CD14-positive monocyte (primary cell): ENCODE results near the gene CCDC69. TPM values are rescaled to one million over a fixed set of nuclear protein-coding genes. Genes with fewer than 3 reads are reported as not detected.

ENCODE experiments used
- DNase-seq, 3 donors: peaks; one replicate each; pipeline ENCODE4 v3.0.0-alpha.2; 2011 to 2022
- H2AFZ ChIP-seq: 2 replicates; pipeline ENCODE4 v1.6.0; 2012; ENCODE audit warnings: mild to moderate bottlenecking, low read depth, low read length, inconsistent platforms; ENCODE audit not compliant: insufficient read depth, poor library complexity, severe bottlenecking
- H3K27ac ChIP-seq, 2 donors: 1 replicate in 1 of 2; 2 replicates in 1 of 2; pipeline ENCODE4 v1.5.1; 2012 to 2013; ENCODE audit warnings: low read length in 2 of 2, control low read depth in 1 of 2, inconsistent platforms in 1 of 2, low read depth in 1 of 2, mild to moderate bottlenecking in 1 of 2
- H3K27me3 ChIP-seq, 2 donors: one replicate each; pipeline versions ENCODE4 v1.6.0 to v1.6.1; 2011 to 2013; ENCODE audit warnings: low read length in 2 of 2; ENCODE audit not compliant: control insufficient read depth in 2 of 2, insufficient read depth in 2 of 2
- H3K36me3 ChIP-seq, 2 donors: replicated peaks in 1 of 2; 1 replicate in 1 of 2; 2 replicates in 1 of 2; pipeline versions ENCODE4 v1.5.1 to v1.6.1; 2012 to 2013; ENCODE audit warnings: low read length in 2 of 2, control low read depth in 1 of 2, inconsistent platforms in 1 of 2, mild to moderate bottlenecking in 1 of 2; ENCODE audit not compliant: insufficient read depth in 2 of 2, control insufficient read depth in 1 of 2
- H3K4me1 ChIP-seq, 2 donors: 1 replicate in 1 of 2; 2 replicates in 1 of 2; pipeline versions ENCODE4 v1.5.1 to v1.6.1; 2012 to 2013; ENCODE audit warnings: low read length in 2 of 2, control low read depth in 1 of 2, inconsistent platforms in 1 of 2, mild to moderate bottlenecking in 1 of 2, moderate library complexity in 1 of 2; ENCODE audit not compliant: insufficient read depth in 2 of 2, control insufficient read depth in 1 of 2
- H3K4me2 ChIP-seq: replicated peaks from 2 replicates; pipeline ENCODE3; 2012; ENCODE audit warnings: low read length, moderate library complexity, mild to moderate bottlenecking; ENCODE audit not compliant: poor library complexity, severe bottlenecking; ENCODE audit errors: extremely low read depth
- H3K4me3 ChIP-seq, 3 experiments: fragments of 200-600 bp in 1 of 3; sonication (generic) in 1 of 3; replicated peaks in 1 of 3; 1 replicate in 2 of 3; 2 replicates in 1 of 3; pipeline ENCODE4 v1.5.1; 2011 to 2013; ENCODE audit warnings: low read length in 3 of 3, mild to moderate bottlenecking in 3 of 3, control low read depth in 2 of 3, low read depth in 2 of 3, inconsistent platforms in 1 of 3, moderate library complexity in 1 of 3
- H3K79me2 ChIP-seq: 2 replicates; pipeline ENCODE4 v1.6.0; 2012; ENCODE audit warnings: mild to moderate bottlenecking, control low read depth, inconsistent platforms, low read length, moderate library complexity; ENCODE audit not compliant: insufficient read depth
- H3K9ac ChIP-seq: 2 replicates; pipeline ENCODE4 v1.6.0; 2017; ENCODE audit warnings: low read length, mild to moderate bottlenecking; ENCODE audit not compliant: insufficient read depth, poor library complexity, severe bottlenecking
- H3K9me3 ChIP-seq, 2 donors: replicated peaks in 1 of 2; 1 replicate in 1 of 2; 2 replicates in 1 of 2; pipeline versions ENCODE4 v1.5.1 to v1.6.1; 2012 to 2013; ENCODE audit warnings: low read length in 2 of 2, control low read depth in 1 of 2; ENCODE audit not compliant: control insufficient read depth in 1 of 2, insufficient read depth in 1 of 2
- H4K20me1 ChIP-seq: 2 replicates; pipeline ENCODE4 v1.6.0; 2012; ENCODE audit warnings: mild to moderate bottlenecking, low read length, control low read depth, moderate library complexity; ENCODE audit not compliant: insufficient read depth
- H3K27ac Mint-ChIP-seq, 7 donors: one replicate each; pipeline ENCODE4 v1.8.0; 2020; ENCODE audit warnings: mild to moderate bottlenecking in 7 of 7, mixed read lengths in 7 of 7, moderate library complexity in 6 of 7, inconsistent platforms in 2 of 7
- H3K27me3 Mint-ChIP-seq, 3 donors: one replicate each; pipeline ENCODE4 v1.8.0; 2021 to 2022; ENCODE audit warnings: low read depth in 3 of 3, mild to moderate bottlenecking in 3 of 3, mixed read lengths in 3 of 3, moderate library complexity in 3 of 3, inconsistent platforms in 1 of 3
- H3K36me3 Mint-ChIP-seq, 2 donors: one replicate each; pipeline ENCODE4 v1.8.0; 2020; ENCODE audit warnings: mixed read lengths in 2 of 2, inconsistent platforms in 1 of 2, mild to moderate bottlenecking in 1 of 2
- H3K4me1 Mint-ChIP-seq: one replicate; pipeline ENCODE4 v1.8.0; 2020; ENCODE audit warnings: mild to moderate bottlenecking, mixed read lengths
- H3K4me3 Mint-ChIP-seq, 2 donors: one replicate each; pipeline ENCODE4 v1.8.0; 2020; ENCODE audit warnings: mild to moderate bottlenecking in 2 of 2, mixed read lengths in 2 of 2, moderate library complexity in 1 of 2
- H3K9me3 Mint-ChIP-seq, 7 donors: one replicate each; pipeline ENCODE4 v1.8.0; 2020 to 2022; ENCODE audit warnings: mixed read lengths in 7 of 7, mild to moderate bottlenecking in 6 of 7, moderate library complexity in 6 of 7, inconsistent platforms in 2 of 7
- WGBS: methylation state at CpG from one replicate; pipeline ENCODE4 v1.1.5; 2013; ENCODE audit warnings: missing lambda C conversion rate; ENCODE audit not compliant: insufficient coverage; 5-methylcytosine and 5-hydroxymethylcytosine counted together
- intact Hi-C, 2 donors: fragments of 100-400 bp; cut with micrococcal nuclease; formaldehyde crosslinking; loops; one replicate each; pipeline versions ENCODE4 v1.15.0 to v1.15.1; 2023
- polyA plus RNA-seq, 3 donors: library from polyadenylated mRNA; depleted of rRNA in 1 of 3; unstranded in 2 of 3; stranded (reverse) in 1 of 3; fragments of 300-500 nt in 2 of 3; fragments of >200 nt in 1 of 3; fragmentation: Illumina TruSeq in 2 of 3; gene quantifications; 1 replicate in 2 of 3; 2 replicates in 1 of 3; pipeline ENCODE4 v1.2.3, GENCODE V29; 2012 to 2021
- TF ChIP-seq, protein P1 (sequence below): fragments of 200-600 bp; IDR thresholded peaks from one replicate; pipeline ENCODE4 v1.8.0; 2022; ENCODE audit warnings: antibody characterized with exemption, mild to moderate bottlenecking

CCDC69 gene
- polyA plus RNA-seq, 3 donors: 68.4 to 176 (median 84.1) TPM

DNA sequence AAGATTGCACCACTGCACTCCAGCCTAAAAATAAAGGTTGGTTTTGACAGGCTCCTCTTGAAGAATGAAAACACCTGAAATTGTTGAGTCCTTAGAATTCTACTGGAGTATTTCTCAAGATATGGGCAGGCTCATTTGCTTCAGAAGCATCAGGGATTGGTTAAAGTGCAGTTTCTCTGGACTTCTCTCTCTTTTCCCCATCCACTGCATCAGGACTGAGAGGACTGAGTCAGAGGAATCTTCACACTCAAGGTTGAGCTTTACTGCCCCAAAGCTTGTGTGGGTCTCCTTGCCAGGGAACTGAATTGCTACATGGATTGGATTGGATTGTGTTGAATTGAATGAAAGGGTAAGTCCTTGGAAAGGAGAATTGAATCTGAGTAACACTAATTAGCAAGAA, 7.5 kb upstream of the CCDC69 start:
- Histone ChIP-seq H4K20me1 (no peaks in the 10 kb centered on the region), H2AFZ (no peak overlapping the region), H3K27ac (no peak overlapping the region), H3K4me2 (no peak overlapping the region), H3K27me3 (no peaks in the 10 kb centered on the region), H3K79me2 (no peaks in the 10 kb centered on the region), H3K4me3 (no peak overlapping the region), H3K4me1 (peaks cover 26 to 36% of the 10 kb centered on the region in 2 donors), H3K9ac (no peak overlapping the region), H3K9me3 (no peaks in the 10 kb centered on the region), H3K36me3 (no peaks in the 10 kb centered on the region)
- Mint-ChIP-seq H3K4me3 (no peak overlapping the region), H3K27ac (no peak overlapping the region), H3K9me3 (peaks cover 0 to 2% (median 0%) of the 10 kb centered on the region in 7 donors), H3K27me3 (peaks cover 0 to 3% (median 0%) of the 10 kb centered on the region in 3 donors), H3K4me1 (peaks cover 31% of the 10 kb centered on the region), H3K36me3 (no peaks in the 10 kb centered on the region)
- TF ChIP-seq, protein P1, sequence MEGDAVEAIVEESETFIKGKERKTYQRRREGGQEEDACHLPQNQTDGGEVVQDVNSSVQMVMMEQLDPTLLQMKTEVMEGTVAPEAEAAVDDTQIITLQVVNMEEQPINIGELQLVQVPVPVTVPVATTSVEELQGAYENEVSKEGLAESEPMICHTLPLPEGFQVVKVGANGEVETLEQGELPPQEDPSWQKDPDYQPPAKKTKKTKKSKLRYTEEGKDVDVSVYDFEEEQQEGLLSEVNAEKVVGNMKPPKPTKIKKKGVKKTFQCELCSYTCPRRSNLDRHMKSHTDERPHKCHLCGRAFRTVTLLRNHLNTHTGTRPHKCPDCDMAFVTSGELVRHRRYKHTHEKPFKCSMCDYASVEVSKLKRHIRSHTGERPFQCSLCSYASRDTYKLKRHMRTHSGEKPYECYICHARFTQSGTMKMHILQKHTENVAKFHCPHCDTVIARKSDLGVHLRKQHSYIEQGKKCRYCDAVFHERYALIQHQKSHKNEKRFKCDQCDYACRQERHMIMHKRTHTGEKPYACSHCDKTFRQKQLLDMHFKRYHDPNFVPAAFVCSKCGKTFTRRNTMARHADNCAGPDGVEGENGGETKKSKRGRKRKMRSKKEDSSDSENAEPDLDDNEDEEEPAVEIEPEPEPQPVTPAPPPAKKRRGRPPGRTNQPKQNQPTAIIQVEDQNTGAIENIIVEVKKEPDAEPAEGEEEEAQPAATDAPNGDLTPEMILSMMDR: no peak
- intact Hi-C loops: loop anchor here (5.0 to 10.0 kb wide), 2 partner anchors 34 to 57 kb away; no protein-coding TSS in a partner anchor
- DNase-seq: no peak

DNA sequence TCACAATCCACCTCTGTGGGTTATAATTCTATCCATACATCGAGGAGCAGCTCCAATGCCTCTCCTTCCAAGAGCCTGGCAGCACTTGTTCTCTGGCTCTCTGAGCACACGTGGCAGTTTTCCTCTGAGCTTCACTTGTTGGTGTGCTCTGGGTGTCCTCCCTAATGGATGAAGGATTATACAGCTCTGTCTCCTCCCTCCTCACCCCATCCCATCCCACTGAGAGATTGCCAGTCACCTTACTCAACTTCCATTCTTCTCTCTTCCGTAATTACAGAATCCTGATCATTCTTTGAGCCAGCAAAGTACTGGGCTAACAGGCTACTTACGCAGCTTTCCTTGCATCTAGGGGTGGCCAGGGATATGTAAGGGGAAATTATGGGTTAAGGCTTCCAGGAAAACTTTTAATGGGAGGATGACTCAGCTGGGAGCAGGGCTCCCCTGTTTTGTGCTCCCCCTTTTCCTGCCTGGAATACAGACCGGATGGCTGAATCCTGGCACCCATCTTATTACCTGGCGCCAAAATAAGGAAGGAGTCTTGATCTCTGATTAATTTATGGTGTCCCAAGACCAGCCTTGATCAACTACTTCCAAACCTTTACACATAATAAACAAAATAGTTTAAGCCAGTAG, 6.3 kb upstream of the CCDC69 start:
- Histone ChIP-seq H3K27ac (no peak overlapping the region), H3K9me3 (no peaks in the 10 kb centered on the region), H4K20me1 (no peaks in the 10 kb centered on the region), H3K79me2 (no peaks in the 10 kb centered on the region), H3K4me3 (no peak overlapping the region), H3K36me3 (no peaks in the 10 kb centered on the region), H2AFZ (no peak overlapping the region), H3K9ac (no peak overlapping the region), H3K27me3 (no peaks in the 10 kb centered on the region), H3K4me1 (peaks cover 21 to 30% of the 10 kb centered on the region in 2 donors), H3K4me2 (no peak overlapping the region)
- Mint-ChIP-seq H3K27me3 (peaks cover 0 to 3% (median 0%) of the 10 kb centered on the region in 3 donors), H3K4me1 (peaks cover 25% of the 10 kb centered on the region), H3K9me3 (peaks cover 0 to 2% (median 0%) of the 10 kb centered on the region in 7 donors), H3K27ac (no peak overlapping the region), H3K4me3 (no peak overlapping the region), H3K36me3 (no peaks in the 10 kb centered on the region)
- TF ChIP-seq, protein P1: no peak
- intact Hi-C loops: loop anchor here (5.0 to 10.0 kb wide), 2 partner anchors 33 to 55 kb away; no protein-coding TSS in a partner anchor
- DNase-seq: no peak
- 100% methylated on average over 1 of the region's 6 CpGs for WGBS
